B cell (primary cell): Measurements from ENCODE around the gene EPS8L3. TPM values are rescaled to one million over a fixed set of nuclear protein-coding genes. Genes with fewer than 3 reads are reported as not detected.

Experiments
- ATAC-seq: fragments of 200-7000 bp; cut with Tn5 transposase; one replicate; pipeline ENCODE4 v1.10.0; 2021; ENCODE audit warnings: low read depth, mild to moderate bottlenecking, moderate number of reproducible peaks, moderate library complexity
- CTCF ChIA-PET: fragments of 350-600 bp; sonication (Branson Sonifier 250); formaldehyde crosslinking; loops from one replicate; lab custom pipeline; 2021; ENCODE audit warnings: antibody characterized with exemption, inconsistent platforms; lab: Charles Lee
- POLR2A ChIA-PET: fragments of 350-600 bp; sonication (Branson Sonifier 250); formaldehyde crosslinking; loops from one replicate; lab custom pipeline; 2021; ENCODE audit warnings: antibody characterized with exemption; lab: Charles Lee
- DNase-seq: peaks from one replicate; pipeline ENCODE4 v3.0.0; 2013
- H2AFZ ChIP-seq: 2 replicates; pipeline ENCODE4 v1.6.1; 2012; ENCODE audit warnings: mild to moderate bottlenecking, low read depth, low read length; ENCODE audit not compliant: insufficient read depth, poor library complexity, severe bottlenecking
- H3K27ac ChIP-seq, 2 donors: 1 replicate in 1 of 2; 2 replicates in 1 of 2; pipeline ENCODE4 v1.5.1; 2012 to 2013; ENCODE audit warnings: low read length in 2 of 2, mild to moderate bottlenecking in 2 of 2, moderate library complexity in 1 of 2
- H3K27me3 ChIP-seq, 4 experiments: fragments of 200-600 bp in 1 of 4; sonication (generic) in 1 of 4; replicated peaks in 1 of 4; 1 replicate in 2 of 4; 2 replicates in 2 of 4; pipeline versions ENCODE4 v1.6.1 to v1.7.0; 2013 to 2016; ENCODE audit warnings: low read length in 3 of 4, mild to moderate bottlenecking in 2 of 4, mixed read lengths in 1 of 4, moderate library complexity in 1 of 4; ENCODE audit not compliant: insufficient read depth in 4 of 4, control insufficient read depth in 3 of 4; ENCODE audit errors: control extremely low read depth in 1 of 4
- H3K36me3 ChIP-seq, 2 experiments: replicated peaks in 1 of 2; 1 replicate in 1 of 2; 2 replicates in 1 of 2; pipeline versions ENCODE4 v1.6.1 to v1.7.1; 2013; ENCODE audit warnings: low read length in 1 of 2; ENCODE audit not compliant: insufficient read depth in 2 of 2, control insufficient read depth in 1 of 2; ENCODE audit errors: control extremely low read depth in 1 of 2, extremely low read depth in 1 of 2
- H3K4me1 ChIP-seq, 2 donors: fragments of 200-600 bp in 1 of 2; sonication (generic) in 1 of 2; 1 replicate in 1 of 2; 2 replicates in 1 of 2; pipeline versions ENCODE4 v1.5.1 to v1.6.1; 2013 to 2017; ENCODE audit warnings: low read length in 2 of 2; ENCODE audit not compliant: control insufficient read depth in 2 of 2, insufficient read depth in 2 of 2
- H3K4me2 ChIP-seq: replicated peaks from 2 replicates; pipeline ENCODE3; 2012; ENCODE audit warnings: mild to moderate bottlenecking, low read depth, low read length; ENCODE audit not compliant: poor library complexity, severe bottlenecking
- H3K4me3 ChIP-seq, 5 experiments: fragments of 200-600 bp in 1 of 5; sonication (generic) in 1 of 5; 1 replicate in 3 of 5; 2 replicates in 2 of 5; pipeline versions ENCODE4 v1.5.1 to v1.7.0; 2011 to 2016; ENCODE audit warnings: low read length in 4 of 5, mild to moderate bottlenecking in 4 of 5, low read depth in 2 of 5, control low read depth in 1 of 5, moderate library complexity in 1 of 5; ENCODE audit not compliant: insufficient read depth in 1 of 5; ENCODE audit errors: control extremely low read depth in 1 of 5, extremely low read depth in 1 of 5
- H3K79me2 ChIP-seq: fragments of 200-600 bp; sonication (generic); one replicate; pipeline ENCODE4 v1.6.0; 2016; ENCODE audit warnings: low read length; ENCODE audit not compliant: control insufficient read depth, insufficient read depth
- H3K9ac ChIP-seq: fragments of 200-600 bp; sonication (generic); 2 replicates; pipeline ENCODE4 v1.6.1; 2017; ENCODE audit warnings: mild to moderate bottlenecking, low read length, moderate library complexity
- H3K9me3 ChIP-seq, 3 donors: one replicate each; pipeline versions ENCODE4 v1.6.1 to v1.7.1; 2013; ENCODE audit warnings: low read length in 2 of 3; ENCODE audit not compliant: control insufficient read depth in 2 of 3, insufficient read depth in 1 of 3; ENCODE audit errors: control extremely low read depth in 1 of 3
- H4K20me1 ChIP-seq: 2 replicates; pipeline ENCODE4 v1.6.0; 2012; ENCODE audit warnings: mild to moderate bottlenecking, low read length; ENCODE audit not compliant: insufficient read depth, control insufficient read depth, poor library complexity, severe bottlenecking
- H3K27ac Mint-ChIP-seq: one replicate; pipeline ENCODE4 v1.8.0; 2021; ENCODE audit warnings: mixed read lengths
- H3K27me3 Mint-ChIP-seq: one replicate; pipeline ENCODE4 v1.8.0; 2021; ENCODE audit warnings: mixed read lengths
- H3K4me1 Mint-ChIP-seq: one replicate; pipeline ENCODE4 v1.8.0; 2021; ENCODE audit warnings: mixed read lengths
- H3K4me3 Mint-ChIP-seq: one replicate; pipeline ENCODE4 v1.8.0; 2021; ENCODE audit warnings: mixed read lengths
- H3K9me3 Mint-ChIP-seq: one replicate; pipeline ENCODE4 v1.8.0; 2022; ENCODE audit warnings: mixed read lengths; ENCODE audit not compliant: insufficient read depth
- CTCF ChIP-seq: fragments of 200-600 bp; IDR thresholded peaks from one replicate; pipeline ENCODE4 v1.8.0; 2022; ENCODE audit warnings: antibody characterized with exemption, mild to moderate bottlenecking
- EZH2 ChIP-seq: IDR thresholded peaks from 2 replicates; pipeline ENCODE4 v1.6.1; 2012; ENCODE audit warnings: borderline replicate concordance, low read depth, mild to moderate bottlenecking, moderate library complexity, low read length; ENCODE audit not compliant: insufficient read depth, poor library complexity, severe bottlenecking
- WGBS: methylation state at CpG from one replicate; pipeline ENCODE4 v1.1.5; 2013; ENCODE audit warnings: missing lambda C conversion rate; ENCODE audit not compliant: insufficient coverage; 5-methylcytosine and 5-hydroxymethylcytosine counted together
- intact Hi-C: fragments of 100-400 bp; cut with micrococcal nuclease; formaldehyde crosslinking; loops from one replicate; pipeline ENCODE4 v1.10.0; 2022
- polyA plus RNA-seq: library from polyadenylated mRNA; depleted of rRNA; stranded (reverse); fragments of >200 nt; gene quantifications from 2 replicates; pipeline ENCODE4 v1.2.3, GENCODE V29; 2012
- total RNA-seq, 2 donors: library from RNA; stranded (reverse); fragments of 120-200 nt in 1 of 2; gene quantifications; 1 replicate in 1 of 2; 2 replicates in 1 of 2; pipeline versions ENCODE4 v1.2.3 to v1.2.4, GENCODE V29; 2013 to 2022

EPS8L3 gene
- total and polyA plus RNA-seq, 2 donors (not counting 1 experiment from before 2014, with no cell fraction given): not detected

DNA sequence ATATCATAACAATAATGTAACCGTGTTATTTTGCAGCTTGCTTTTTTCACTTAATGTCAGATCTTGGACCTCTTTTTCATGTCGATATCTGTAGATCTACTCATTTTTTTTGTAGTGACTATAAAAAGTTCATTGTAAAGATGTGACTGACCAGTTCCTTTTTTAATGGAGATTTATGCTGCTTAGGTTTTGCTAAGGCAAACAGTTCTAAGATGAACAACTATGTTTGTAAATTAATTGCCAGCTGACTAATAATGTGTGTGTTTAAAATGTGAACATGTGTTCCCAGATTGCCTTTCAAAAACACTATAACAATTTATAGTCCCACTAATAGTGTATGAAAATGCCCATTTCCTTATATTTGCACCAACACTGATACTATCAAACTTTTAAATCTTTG is 18.1 kb upstream of the EPS8L3 start:
- POLR2A ChIA-PET: interaction anchor here (0.7 kb wide), 1 partner anchor 203 kb away, joined by 3 read pairs; the partner anchor contains the start of gene AHCYL1
- Mint-ChIP-seq H3K4me1 (no peaks in the 10 kb centered on the region), H3K9me3 (peaks cover 9% of the 10 kb centered on the region), H3K27ac (no peak overlapping the region), H3K27me3 (peaks cover 5% of the 10 kb centered on the region), H3K4me3 (no peak overlapping the region)
- TF ChIP-seq EZH2 (no peak), CTCF (no peak)
- Histone ChIP-seq H3K9me3 (peaks cover 0 to 9% (median 2%) of the 10 kb centered on the region in 3 donors), H3K36me3 (no peaks in the 10 kb centered on the region), H3K4me2 (no peak overlapping the region), H3K4me3 (no peak overlapping the region), H3K27ac (no peak overlapping the region), H4K20me1 (no peaks in the 10 kb centered on the region), H3K27me3 (peaks cover 0 to 3% (median 0%) of the 10 kb centered on the region in 4 experiments), H3K9ac (no peak overlapping the region), H3K79me2 (no peaks in the 10 kb centered on the region), H3K4me1 (peaks cover 0 to 3% of the 10 kb centered on the region in 2 donors), H2AFZ (no peak overlapping the region)
- ATAC-seq (no peak), DNase-seq (no peak)
- CTCF ChIA-PET: interaction anchor here (1.1 to 21.2 kb wide), 3 partner anchors 141 to 230 kb away, joined by 3 to 667 read pairs (median 3); partner anchors contain the start of gene AHCYL1
- intact Hi-C loops: no loop called here
- WGBS: 0% methylated on average over 1 of the region's 2 CpGs

DNA sequence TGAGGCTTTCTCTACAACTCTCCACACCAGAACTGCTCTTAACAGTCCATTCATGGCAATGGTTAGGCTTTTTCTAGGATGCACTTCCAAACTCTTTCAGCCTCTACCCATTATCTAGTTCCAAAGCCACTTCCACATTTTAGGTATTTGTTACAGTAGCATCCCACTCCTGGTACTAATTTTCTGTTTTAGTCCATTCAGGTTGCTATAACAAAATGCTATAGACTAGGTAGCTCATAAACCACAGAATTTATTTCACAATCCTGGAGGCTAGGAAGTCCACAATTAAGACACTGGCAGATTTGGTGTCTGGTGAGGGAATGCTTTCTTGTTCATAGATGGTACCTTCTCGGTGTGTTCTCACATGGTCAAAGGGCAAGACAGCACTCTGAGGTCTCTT is 17.3 kb upstream of the EPS8L3 start:
- no CpG with 5 or more reads among the region's 1 CpG for WGBS
- peaks cover 6% of the 10 kb centered on the region for H3K27me3 Mint-ChIP-seq
- DNase-seq: no peak
- Histone ChIP-seq H3K27ac (no peak overlapping the region), H3K9me3 (peaks cover 0 to 9% (median 0%) of the 10 kb centered on the region in 3 donors), H3K4me1 (peaks cover 0 to 6% of the 10 kb centered on the region in 2 donors), H3K9ac (no peak overlapping the region), H3K27me3 (peaks cover 0 to 3% (median 1%) of the 10 kb centered on the region in 4 experiments), H3K36me3 (no peaks in the 10 kb centered on the region), H4K20me1 (no peaks in the 10 kb centered on the region), H3K4me2 (no peak overlapping the region), H3K79me2 (no peaks in the 10 kb centered on the region), H2AFZ (no peak overlapping the region), H3K4me3 (no peak overlapping the region)
- ATAC-seq: no peak
- TF ChIP-seq CTCF (no peak), EZH2 (no peak)
- H3K27ac Mint-ChIP-seq: no peak overlapping the region
- ChIA-PET POLR2A (interaction anchor here (0.7 kb wide), 1 partner anchor 204 kb away, joined by 3 read pairs; the partner anchor contains the start of gene AHCYL1), CTCF (interaction anchor here (1.1 to 21.2 kb wide), 3 partner anchors 140 to 231 kb away, joined by 3 to 667 read pairs (median 3); partner anchors contain the start of gene AHCYL1)
- H3K9me3 Mint-ChIP-seq: peaks cover 9% of the 10 kb centered on the region
- intact Hi-C loops: no loop called here
- no peaks in the 10 kb centered on the region for H3K4me1 Mint-ChIP-seq
- no peak overlapping the region for H3K4me3 Mint-ChIP-seq
